SIG-M5 treated with dmso at 0.1 percent for 504 hours (cell line): ENCODE results near the gene ACAD9.
"Not testable (repeated sequence)": the region's sequence is repeated elsewhere in the genome, so short reads cannot be mapped to it uniquely, and the experiment has no call there.

Experiments
- DNase-seq: peaks from one replicate; lab custom pipeline; 2025; ENCODE audit not compliant: unreplicated experiment; lab: John Stamatoyannopoulos, UW

Gene ACAD9

GRCh38 chr3:128879125-128879969 lies at the start of gene ACAD9:
TSS of gene ACAD9 (plus strand) at chr3:128879620. CDS start at chr3:128879692, 72 bp downstream.
- DNase-seq = peak; percentile 98

- not testable (repeated sequence) for DNase-seq
Observed at GRCh38 chr3:128829925-128830625, 49.3 kb upstream of the ACAD9 start.

- DNase-seq = not testable (repeated sequence)
Observed at GRCh38 chr3:128830762-128831161, 48.7 kb upstream of the ACAD9 start.

- not testable (repeated sequence) for DNase-seq
Observed at GRCh38 chr3:128832979-128833378, 46.4 kb upstream of the ACAD9 start.

- no peak for DNase-seq
Observed at GRCh38 chr3:128835096-128835495, 44.3 kb upstream of the ACAD9 start.

GRCh38 chr3:128841926-128842920 lies 37.2 kb upstream of the ACAD9 start:
- no peak for DNase-seq

- no peak for DNase-seq
Observed at GRCh38 chr3:128844502-128844901, 34.9 kb upstream of the ACAD9 start.

GRCh38 chr3:128845119-128845777 lies 34.2 kb upstream of the ACAD9 start:
- peak; percentile 50 for DNase-seq

GRCh38 chr3:128845778-128846485 lies 33.5 kb upstream of the ACAD9 start:
- peak; percentile 93 for DNase-seq

GRCh38 chr3:128846486-128846891 lies 32.9 kb upstream of the ACAD9 start:
- DNase-seq = peak; percentile 95

- DNase-seq = no peak
Observed at GRCh38 chr3:128847666-128848370, 31.6 kb upstream of the ACAD9 start.

GRCh38 chr3:128848936-128849335 lies 30.5 kb upstream of the ACAD9 start:
- no peak for DNase-seq

- DNase-seq = no peak
Observed at GRCh38 chr3:128849911-128850455, 29.4 kb upstream of the ACAD9 start.

GRCh38 chr3:128850544-128850943 lies 28.9 kb upstream of the ACAD9 start:
- no peak for DNase-seq

- no peak for DNase-seq
Observed at GRCh38 chr3:128851601-128852000, 27.8 kb upstream of the ACAD9 start.

- DNase-seq = no peak
Observed at GRCh38 chr3:128853826-128854225, 25.6 kb upstream of the ACAD9 start.

GRCh38 chr3:128854475-128854874 lies 24.9 kb upstream of the ACAD9 start:
- peak; percentile 96 for DNase-seq

GRCh38 chr3:128855569-128855968 lies 23.9 kb upstream of the ACAD9 start:
- DNase-seq = peak; percentile 52

GRCh38 chr3:128858167-128858566 lies 21.3 kb upstream of the ACAD9 start:
- peak; percentile 44 for DNase-seq
